NK-92 (cell line): ENCODE results near the gene KCNQ4.

Experiments used
- DNase-seq: peaks from one replicate; lab custom pipeline; 2025; ENCODE audit not compliant: unreplicated experiment; lab: John Stamatoyannopoulos, UW

The KCNQ4 gene

DNA sequence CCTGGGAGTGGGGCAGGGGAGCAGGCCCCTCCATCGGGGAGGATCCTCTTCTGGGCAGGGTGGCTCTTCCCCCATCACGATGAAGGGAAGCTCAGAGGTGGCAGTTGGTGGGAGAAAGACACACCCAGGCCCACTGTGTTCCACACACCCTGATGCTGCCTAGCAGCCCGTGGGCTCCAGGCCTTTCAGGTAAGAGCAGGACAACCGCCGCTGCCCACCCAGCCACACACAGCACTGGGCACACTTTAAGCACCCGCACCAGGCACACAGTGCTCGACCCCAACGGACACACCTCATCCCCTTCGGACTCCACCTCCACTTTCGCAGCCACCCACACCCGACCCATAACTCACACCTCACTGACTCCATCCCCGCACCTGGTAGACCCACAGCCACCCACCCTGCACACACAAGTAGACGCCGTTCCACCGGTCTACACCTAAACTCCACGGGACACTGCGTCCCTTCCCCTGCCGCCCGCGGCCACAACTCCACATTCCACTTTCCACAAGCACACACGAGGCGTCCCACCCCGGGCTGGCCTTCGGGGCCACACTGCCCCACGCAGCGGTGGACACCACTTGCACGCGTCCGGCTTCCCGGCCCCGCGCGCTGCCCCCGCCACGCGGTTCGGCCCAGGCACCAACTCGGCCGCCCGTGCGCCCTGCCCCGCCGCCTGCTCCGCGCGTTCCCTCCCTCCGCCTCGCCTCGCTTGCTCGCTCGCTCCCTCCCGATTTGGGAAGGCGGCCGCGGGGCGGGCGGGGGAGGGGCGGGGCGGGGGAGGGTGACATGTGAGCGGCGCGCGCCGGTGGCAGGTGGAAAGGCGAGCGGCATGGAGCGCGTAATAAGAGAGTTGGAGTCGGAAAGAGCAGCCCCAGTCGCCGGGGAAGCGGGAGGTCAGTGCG lies at the start of gene KCNQ4:
KCNQ4 (plus strand) TSS at position 787 of the 905 bp plus-strand sequence. CDS start 307 bp downstream, outside the sequence.
- DNase-seq, result no peak

- no peak for DNase-seq
Measured at GRCh38 chr1:40734882-40735628, 48.5 kb upstream of the KCNQ4 start.

- no peak for DNase-seq
Measured at GRCh38 chr1:40736085-40736531, 47.5 kb upstream of the KCNQ4 start.

DNA sequence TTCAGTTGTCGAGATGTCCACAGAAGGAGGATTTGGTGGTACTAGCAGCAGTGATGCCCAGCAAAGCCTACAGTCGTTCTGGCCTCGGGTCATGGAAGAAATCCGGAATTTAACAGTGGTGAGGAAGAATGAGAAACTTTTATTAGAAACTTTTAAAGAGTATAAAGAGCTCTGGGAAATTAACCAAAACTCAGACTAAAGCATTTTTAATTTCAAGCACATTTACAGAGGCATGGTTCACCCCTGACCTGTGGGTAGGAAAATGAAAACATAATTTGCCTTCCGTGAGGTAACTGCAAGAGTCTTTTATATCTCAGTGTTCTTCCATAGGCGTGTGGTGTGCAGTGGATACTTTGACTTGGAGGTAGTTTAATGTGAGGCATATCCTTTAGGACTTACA lies 44.8 kb upstream of the KCNQ4 start:
- no peak for DNase-seq

DNA sequence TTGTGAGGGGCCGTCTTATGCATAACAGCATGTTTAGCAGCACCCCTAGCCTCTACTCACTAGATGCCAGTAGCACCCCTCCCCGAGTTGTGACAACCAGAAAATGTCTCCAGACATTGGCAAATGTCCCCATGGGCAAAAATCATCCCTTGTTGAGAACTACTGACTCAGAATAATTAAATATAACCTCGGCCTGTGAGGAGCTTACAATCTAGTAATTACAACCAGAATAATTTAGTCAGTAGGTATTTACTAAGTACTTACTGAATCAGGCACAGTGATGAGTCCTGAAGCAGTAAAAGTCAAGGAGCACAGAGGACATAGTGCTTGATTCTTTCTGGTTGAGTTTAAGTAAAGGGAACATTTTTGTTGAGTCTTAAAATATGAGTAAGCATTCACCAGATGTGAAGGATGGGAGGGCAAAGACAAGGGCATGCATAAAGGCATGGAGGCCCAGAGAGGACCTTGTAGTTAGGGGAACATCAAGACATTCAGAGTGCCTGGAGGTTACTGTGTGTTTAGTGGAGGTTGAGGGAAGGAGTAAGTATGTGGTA lies 44.1 kb upstream of the KCNQ4 start:
- no peak for DNase-seq

GRCh38 chr1:40740039-40740996 lies 43.3 kb upstream of the KCNQ4 start:
- no peak for DNase-seq

GRCh38 chr1:40740997-40741736 lies 42.4 kb upstream of the KCNQ4 start:
- DNase-seq, result no peak

DNA sequence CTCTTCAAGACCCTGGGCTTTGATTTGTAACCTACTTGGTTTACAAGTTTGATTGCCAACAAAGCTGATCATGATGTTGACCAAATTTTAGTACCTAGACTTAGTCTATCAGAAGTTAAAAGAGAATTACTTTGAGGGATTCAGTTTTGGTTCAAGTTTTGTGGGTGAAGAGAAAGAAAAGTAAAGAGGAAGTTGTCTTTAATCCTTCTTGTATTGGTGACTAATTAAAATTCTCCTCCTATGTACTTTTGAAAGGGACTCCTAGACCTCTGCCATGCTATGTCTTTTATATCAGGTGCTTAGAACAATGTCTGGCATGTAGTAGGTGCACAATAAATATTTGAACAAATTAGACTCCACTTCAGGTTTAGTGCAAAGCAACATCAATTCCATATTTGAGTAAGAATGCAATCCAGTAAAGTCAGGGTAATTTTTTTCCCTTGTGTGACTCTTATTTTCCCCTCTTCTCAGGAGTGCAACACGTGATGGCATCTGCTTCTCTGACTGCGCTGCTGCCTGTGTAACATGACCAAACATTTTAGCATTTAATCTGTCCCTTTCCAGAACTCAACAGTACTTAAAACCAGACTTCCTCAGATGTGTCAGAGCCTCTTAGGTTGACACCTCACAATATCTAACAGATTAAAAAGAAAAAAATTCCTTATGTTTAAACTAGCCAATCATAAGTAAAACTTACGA lies 41.1 kb upstream of the KCNQ4 start:
- DNase-seq, result no peak

- no peak for DNase-seq
Measured at GRCh38 chr1:40743452-40743851, 40.1 kb upstream of the KCNQ4 start.

- no peak for DNase-seq
Measured at GRCh38 chr1:40743860-40744259, 39.7 kb upstream of the KCNQ4 start.

DNA sequence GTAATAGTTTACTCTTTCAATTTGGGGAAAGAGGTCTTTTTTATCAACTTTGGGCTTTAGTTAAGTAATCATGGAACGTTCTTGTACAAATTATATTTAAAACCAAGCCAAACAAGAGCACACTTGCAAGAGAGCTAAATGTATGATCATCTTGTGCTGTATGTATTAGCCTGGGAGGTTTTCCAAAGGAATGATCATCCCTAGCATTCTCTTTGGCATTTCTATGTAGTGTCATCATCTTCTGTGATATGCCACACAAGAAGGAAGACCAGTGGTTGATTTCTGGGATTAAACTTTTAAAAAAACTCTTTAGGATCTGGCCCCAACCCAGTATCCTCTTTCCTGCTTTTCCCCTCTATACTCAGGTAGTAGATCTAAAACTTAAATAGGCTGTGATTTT lies 38.4 kb upstream of the KCNQ4 start:
- no peak for DNase-seq

DNA sequence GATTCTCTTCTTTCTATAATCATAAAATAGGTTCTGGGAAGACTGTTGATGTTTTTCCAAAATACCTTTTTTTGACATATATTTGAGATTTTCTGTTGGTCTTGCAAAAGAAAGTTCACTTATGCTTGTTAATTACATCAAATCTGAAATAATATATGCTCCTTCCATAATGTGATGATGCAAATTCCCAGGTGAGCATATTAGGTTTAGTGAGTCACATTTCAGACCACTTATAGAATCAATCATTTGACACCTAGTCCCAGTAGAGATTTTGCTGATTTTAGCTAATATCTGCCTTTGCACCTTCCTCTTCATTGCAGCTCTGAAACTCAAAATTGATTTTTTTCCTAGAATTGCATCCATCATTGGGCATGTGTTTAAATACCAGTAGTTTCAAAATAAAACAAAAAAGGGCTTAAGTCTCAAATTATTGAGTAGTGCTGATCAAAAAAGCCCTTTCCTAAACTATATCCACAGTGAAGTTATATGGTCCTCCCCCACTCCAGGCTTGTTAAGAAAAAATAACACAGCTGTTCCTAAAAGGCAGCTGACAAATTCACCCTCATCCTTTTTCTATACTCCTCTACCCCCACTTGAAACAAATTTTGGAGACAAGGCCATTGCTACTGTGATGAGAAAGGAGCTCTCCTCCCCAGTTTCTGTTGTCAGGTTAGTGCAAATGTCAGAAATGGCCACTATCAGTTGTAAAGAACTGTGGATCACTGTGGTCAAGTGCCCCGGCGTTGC lies 37.1 kb upstream of the KCNQ4 start:
- DNase-seq, result no peak

- no peak for DNase-seq
Measured at GRCh38 chr1:40748841-40749718, 34.5 kb upstream of the KCNQ4 start.

DNA sequence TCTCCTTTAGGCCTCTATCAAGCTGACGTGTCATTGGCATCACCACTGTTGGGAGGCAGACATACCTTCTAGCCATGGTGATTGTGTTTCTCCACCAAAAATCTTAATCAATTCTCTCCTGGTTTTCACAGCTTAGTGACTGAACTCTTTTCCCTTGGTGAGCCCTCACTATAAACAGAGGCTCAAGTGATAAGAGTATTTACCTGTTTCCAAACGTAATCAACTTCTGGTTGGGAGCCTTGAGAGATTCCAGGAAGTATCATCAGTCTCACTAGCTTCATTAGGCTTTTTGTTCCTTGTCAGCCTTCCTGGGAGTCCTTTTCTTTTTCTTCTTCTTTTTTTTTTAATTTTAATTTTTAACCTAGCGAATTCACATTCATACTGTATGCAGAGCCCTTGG lies 33.8 kb upstream of the KCNQ4 start:
- no peak for DNase-seq

DNA sequence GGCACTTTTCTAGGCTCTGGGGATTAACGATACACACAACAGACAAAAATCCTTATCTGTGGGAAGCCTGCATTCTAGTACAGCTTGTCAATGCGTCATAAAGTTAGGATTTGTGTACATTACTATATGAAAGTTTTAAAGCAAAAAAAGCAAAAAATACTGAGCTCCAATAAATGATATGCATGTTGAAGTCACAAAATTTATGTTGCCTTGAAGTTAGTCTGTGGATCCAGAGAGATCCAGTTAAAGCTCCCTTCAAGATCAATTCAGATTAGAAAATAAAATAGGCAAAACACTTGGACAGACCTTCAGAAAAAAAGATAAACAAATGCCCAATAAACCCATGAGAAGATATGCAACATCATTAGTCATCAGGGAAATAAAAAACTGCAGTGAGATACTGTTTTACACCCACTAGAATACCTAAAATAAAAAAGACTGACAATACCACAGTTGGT lies 33.1 kb upstream of the KCNQ4 start:
- no peak for DNase-seq

DNA sequence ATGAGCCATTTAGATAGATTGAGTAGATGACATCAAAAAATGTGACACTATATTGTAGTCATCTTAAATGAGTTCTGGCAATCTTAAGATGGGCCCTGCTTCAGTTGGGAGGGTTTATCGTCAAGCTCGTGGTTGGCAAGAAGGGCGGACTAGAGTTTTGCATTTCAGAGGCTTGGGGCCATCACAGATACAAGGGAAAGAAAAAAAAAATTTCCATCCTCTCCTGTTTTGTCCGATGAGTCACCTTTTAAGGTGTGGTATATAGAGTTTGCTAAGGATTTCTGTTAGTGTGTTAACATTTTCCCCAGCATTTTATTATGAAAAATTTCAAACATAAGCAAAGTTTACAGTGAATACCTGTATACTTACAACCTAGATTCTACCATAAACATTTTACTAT lies 31.8 kb upstream of the KCNQ4 start:
- no peak for DNase-seq

GRCh38 chr1:40753142-40753882 lies 30.3 kb upstream of the KCNQ4 start:
- DNase-seq, result no peak
